Measurements from ENCODE around the gene NHEJ1. TPM values are rescaled to one million over a fixed set of nuclear protein-coding genes. Genes with fewer than 3 reads are reported as not detected.

NHEJ1 gene
- polyA plus RNA-seq, 1 of the 3 experiments (the other 2 are of a cell fraction) = 16.3 TPM

DNA sequence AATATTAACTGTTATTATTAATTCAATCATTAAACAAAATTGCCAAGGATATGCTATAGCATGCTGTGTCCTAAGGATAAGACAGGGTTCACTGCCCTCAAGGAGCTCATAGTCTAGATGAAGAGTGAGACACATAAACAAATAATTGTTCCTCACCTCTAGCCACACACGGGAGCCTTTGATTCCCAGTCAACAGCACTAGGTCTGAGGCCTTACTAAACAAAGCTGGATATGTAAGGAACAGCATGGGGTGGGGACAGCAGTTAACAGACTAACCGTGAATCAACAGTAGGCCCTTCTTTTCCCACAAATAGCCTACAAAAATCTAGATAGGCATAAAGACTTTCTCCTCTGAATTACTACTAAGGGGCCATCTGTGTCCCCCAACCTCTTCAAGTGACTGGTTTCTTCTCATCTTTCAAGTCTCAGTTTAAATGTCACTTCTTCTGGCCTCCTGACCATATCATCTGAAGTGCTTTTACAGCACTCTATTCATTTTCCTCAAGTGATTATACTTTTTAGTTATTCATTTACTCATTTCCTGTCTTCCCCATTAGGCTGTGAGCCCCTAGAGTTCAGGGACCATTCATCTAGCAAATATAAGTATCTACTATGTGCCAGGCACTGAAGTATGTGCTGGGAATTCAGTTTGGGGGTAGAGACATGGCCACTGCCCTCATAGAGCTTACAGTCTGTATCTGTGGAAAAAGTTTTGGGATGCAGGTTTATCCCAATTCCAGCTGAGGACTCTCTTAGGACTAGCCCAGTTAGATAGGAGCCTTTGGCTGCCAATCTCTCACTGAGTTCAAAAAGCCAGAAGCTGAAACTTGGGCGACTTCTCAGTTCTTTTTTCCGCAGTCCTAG lies 69.9 kb downstream of the NHEJ1 start:
- H3K36me3 ChIP-seq (replicated peaks in 1 of 2; ENCODE audit: control insufficient read depth in 1 of 2, insufficient read depth in 2 of 2, low read length in 1 of 2) = peaks cover 9 to 10% of the 10 kb centered on the region in 2 experiments
- H4K20me1 ChIP-seq (ENCODE audit: insufficient read depth) = no peaks in the 10 kb centered on the region
- H3K9ac ChIP-seq = no peak overlapping the region
- no peak for DNase-seq
- ChIA-PET CTCF (interaction anchor here (1.1 to 7.5 kb wide), 5 partner anchors 13 to 88 kb away, joined by 3 to 39 read pairs (median 17); no protein-coding TSS in a partner anchor), POLR2A (no interaction called here)
- no peaks in the 10 kb centered on the region for H3K27me3 ChIP-seq (ENCODE audit: insufficient read depth)
- TF ChIP-seq JUND (IDR thresholded peaks at IDR 0.05) = no peak
- no peak for TF ChIP-seq MEF2A (IDR thresholded peaks at IDR 0.05; ENCODE audit: borderline replicate concordance, low read depth)
- no peak for TF ChIP-seq TAF1 (IDR thresholded peaks at IDR 0.05; ENCODE audit: borderline replicate concordance, low read depth, low read length)
- no peak for TF ChIP-seq SMC3 (IDR thresholded peaks at IDR 0.05; ENCODE audit: low read depth, low read length)
- TF ChIP-seq, protein P1, sequence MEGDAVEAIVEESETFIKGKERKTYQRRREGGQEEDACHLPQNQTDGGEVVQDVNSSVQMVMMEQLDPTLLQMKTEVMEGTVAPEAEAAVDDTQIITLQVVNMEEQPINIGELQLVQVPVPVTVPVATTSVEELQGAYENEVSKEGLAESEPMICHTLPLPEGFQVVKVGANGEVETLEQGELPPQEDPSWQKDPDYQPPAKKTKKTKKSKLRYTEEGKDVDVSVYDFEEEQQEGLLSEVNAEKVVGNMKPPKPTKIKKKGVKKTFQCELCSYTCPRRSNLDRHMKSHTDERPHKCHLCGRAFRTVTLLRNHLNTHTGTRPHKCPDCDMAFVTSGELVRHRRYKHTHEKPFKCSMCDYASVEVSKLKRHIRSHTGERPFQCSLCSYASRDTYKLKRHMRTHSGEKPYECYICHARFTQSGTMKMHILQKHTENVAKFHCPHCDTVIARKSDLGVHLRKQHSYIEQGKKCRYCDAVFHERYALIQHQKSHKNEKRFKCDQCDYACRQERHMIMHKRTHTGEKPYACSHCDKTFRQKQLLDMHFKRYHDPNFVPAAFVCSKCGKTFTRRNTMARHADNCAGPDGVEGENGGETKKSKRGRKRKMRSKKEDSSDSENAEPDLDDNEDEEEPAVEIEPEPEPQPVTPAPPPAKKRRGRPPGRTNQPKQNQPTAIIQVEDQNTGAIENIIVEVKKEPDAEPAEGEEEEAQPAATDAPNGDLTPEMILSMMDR (IDR thresholded peaks at IDR 0.05) = no peak
- no peak for TF ChIP-seq EP300 (IDR thresholded peaks at IDR 0.05; ENCODE audit: borderline replicate concordance in 1 of 2, low read depth in 1 of 2, low read length in 1 of 2)
- no peak for TF ChIP-seq RFX5 (IDR thresholded peaks at IDR 0.05; ENCODE audit: low read length)
- no peak for TF ChIP-seq FOXM1 (IDR thresholded peaks at IDR 0.05; ENCODE audit: low read depth)
- TF ChIP-seq, protein P2, sequence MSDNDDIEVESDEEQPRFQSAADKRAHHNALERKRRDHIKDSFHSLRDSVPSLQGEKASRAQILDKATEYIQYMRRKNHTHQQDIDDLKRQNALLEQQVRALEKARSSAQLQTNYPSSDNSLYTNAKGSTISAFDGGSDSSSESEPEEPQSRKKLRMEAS (IDR thresholded peaks at IDR 0.05; ENCODE audit: low read depth) = no peak
- no peak for TF ChIP-seq FOXJ3 (CRISPR knock-in tag; IDR thresholded peaks at IDR 0.05)
- TF ChIP-seq, protein P3, sequence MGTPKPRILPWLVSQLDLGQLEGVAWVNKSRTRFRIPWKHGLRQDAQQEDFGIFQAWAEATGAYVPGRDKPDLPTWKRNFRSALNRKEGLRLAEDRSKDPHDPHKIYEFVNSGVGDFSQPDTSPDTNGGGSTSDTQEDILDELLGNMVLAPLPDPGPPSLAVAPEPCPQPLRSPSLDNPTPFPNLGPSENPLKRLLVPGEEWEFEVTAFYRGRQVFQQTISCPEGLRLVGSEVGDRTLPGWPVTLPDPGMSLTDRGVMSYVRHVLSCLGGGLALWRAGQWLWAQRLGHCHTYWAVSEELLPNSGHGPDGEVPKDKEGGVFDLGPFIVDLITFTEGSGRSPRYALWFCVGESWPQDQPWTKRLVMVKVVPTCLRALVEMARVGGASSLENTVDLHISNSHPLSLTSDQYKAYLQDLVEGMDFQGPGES (IDR thresholded peaks at IDR 0.05; ENCODE audit: low read depth, low read length) = no peak
- TF ChIP-seq, protein P4, sequence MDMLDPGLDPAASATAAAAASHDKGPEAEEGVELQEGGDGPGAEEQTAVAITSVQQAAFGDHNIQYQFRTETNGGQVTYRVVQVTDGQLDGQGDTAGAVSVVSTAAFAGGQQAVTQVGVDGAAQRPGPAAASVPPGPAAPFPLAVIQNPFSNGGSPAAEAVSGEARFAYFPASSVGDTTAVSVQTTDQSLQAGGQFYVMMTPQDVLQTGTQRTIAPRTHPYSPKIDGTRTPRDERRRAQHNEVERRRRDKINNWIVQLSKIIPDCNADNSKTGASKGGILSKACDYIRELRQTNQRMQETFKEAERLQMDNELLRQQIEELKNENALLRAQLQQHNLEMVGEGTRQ (IDR thresholded peaks at IDR 0.05; ENCODE audit: borderline replicate concordance, low read depth, low read length) = no peak
- no peak for TF ChIP-seq CHD2 (IDR thresholded peaks at IDR 0.05; ENCODE audit: low read length, partially characterized antibody)
- TF ChIP-seq, protein P5, sequence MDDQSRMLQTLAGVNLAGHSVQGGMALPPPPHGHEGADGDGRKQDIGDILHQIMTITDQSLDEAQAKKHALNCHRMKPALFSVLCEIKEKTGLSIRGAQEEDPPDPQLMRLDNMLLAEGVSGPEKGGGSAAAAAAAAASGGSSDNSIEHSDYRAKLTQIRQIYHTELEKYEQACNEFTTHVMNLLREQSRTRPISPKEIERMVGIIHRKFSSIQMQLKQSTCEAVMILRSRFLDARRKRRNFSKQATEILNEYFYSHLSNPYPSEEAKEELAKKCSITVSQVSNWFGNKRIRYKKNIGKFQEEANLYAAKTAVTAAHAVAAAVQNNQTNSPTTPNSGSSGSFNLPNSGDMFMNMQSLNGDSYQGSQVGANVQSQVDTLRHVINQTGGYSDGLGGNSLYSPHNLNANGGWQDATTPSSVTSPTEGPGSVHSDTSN (IDR thresholded peaks at IDR 0.05) = no peak
- no peak for TF ChIP-seq FOSL2 (IDR thresholded peaks at IDR 0.05; ENCODE audit: borderline replicate concordance, low read depth)
- TF ChIP-seq SIN3A (IDR thresholded peaks at IDR 0.05; ENCODE audit: borderline replicate concordance, low read depth, low read length) = no peak
- TF ChIP-seq TCF12 (IDR thresholded peaks at IDR 0.05) = no peak
- H3F3A ChIP-seq (replicated peaks; ENCODE audit: insufficient read depth) = no peaks in the 10 kb centered on the region
- H3K79me2 ChIP-seq (ENCODE audit: insufficient read depth) = no peaks in the 10 kb centered on the region
- no peaks in the 10 kb centered on the region; a peak in 1 of 4 replicates for H3K4me1 ChIP-seq (ENCODE audit: control insufficient read depth in 1 of 2, insufficient read depth in 2 of 2, low read depth in 1 of 2, low read length in 1 of 2)
- 71% methylated on average over 3 of the region's 4 CpGs for WGBS (ENCODE audit: low lambda C conversion rate)
- H3K9me3 ChIP-seq = no peaks in the 10 kb centered on the region
- no peaks in the 10 kb centered on the region for H3K9me2 ChIP-seq
- H3K4me3 ChIP-seq (ENCODE audit: low read depth in 2 of 2, low read length in 1 of 2) = no peak overlapping the region
- no peak overlapping the region for H3K27ac ChIP-seq (ENCODE audit: low read depth in 2 of 2, low read length in 1 of 2)
- H3K4me2 ChIP-seq = no peak overlapping the region
- no peak overlapping the region for H2AFZ ChIP-seq (ENCODE audit: low read depth)
